Progenitor cell of endocrine pancreas (in vitro differentiated cells): ENCODE results near the gene SPACA4. TPM values are rescaled to one million over a fixed set of nuclear protein-coding genes. Genes with fewer than 3 reads are reported as not detected.

Experiments used
- DNase-seq: peaks from one replicate; pipeline ENCODE4 v3.0.0; 2021; ENCODE audit warnings: low spot score; ENCODE audit not compliant: unreplicated experiment
- H3K27ac Mint-ChIP-seq: 2 replicates; pipeline ENCODE4 v1.8.0; 2021; ENCODE audit warnings: mild to moderate bottlenecking, moderate library complexity, mixed read lengths
- H3K27me3 Mint-ChIP-seq: 2 replicates; pipeline ENCODE4 v1.8.0; 2021; ENCODE audit warnings: mixed read lengths
- H3K36me3 Mint-ChIP-seq: 2 replicates; pipeline ENCODE4 v1.8.0; 2022; ENCODE audit warnings: mixed read lengths; ENCODE audit not compliant: insufficient read depth
- H3K4me1 Mint-ChIP-seq: 2 replicates; pipeline ENCODE4 v1.8.0; 2021; ENCODE audit warnings: low read depth, mixed read lengths
- H3K4me3 Mint-ChIP-seq: 2 replicates; pipeline ENCODE4 v1.8.0; 2021; ENCODE audit warnings: low read depth, mild to moderate bottlenecking, moderate library complexity, mixed read lengths
- H3K9me3 Mint-ChIP-seq: 2 replicates; pipeline ENCODE4 v1.8.0; 2021; ENCODE audit warnings: low read depth, mixed read lengths
- long read RNA-seq: library from polyadenylated mRNA; unstranded; transcript quantifications from one replicate; pipeline ENCODE4 v2.0.0, GENCODE V29; 2020
- total RNA-seq: library from RNA; stranded (reverse); gene quantifications from 2 replicates; pipeline ENCODE4 v1.2.1, GENCODE V29; 2021
- TF ChIP-seq, protein P1 (sequence below): fragments of 200-600 bp; sonication (generic); IDR thresholded peaks from one replicate; pipeline ENCODE4 v1.5.0; 2021; ENCODE audit warnings: antibody characterized with exemption, mild to moderate bottlenecking; ENCODE audit not compliant: unreplicated experiment

SPACA4 gene, protein sequence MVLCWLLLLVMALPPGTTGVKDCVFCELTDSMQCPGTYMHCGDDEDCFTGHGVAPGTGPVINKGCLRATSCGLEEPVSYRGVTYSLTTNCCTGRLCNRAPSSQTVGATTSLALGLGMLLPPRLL
- not detected in 2 replicates for total RNA-seq
- long read RNA-seq, result 0 reads

DNA sequence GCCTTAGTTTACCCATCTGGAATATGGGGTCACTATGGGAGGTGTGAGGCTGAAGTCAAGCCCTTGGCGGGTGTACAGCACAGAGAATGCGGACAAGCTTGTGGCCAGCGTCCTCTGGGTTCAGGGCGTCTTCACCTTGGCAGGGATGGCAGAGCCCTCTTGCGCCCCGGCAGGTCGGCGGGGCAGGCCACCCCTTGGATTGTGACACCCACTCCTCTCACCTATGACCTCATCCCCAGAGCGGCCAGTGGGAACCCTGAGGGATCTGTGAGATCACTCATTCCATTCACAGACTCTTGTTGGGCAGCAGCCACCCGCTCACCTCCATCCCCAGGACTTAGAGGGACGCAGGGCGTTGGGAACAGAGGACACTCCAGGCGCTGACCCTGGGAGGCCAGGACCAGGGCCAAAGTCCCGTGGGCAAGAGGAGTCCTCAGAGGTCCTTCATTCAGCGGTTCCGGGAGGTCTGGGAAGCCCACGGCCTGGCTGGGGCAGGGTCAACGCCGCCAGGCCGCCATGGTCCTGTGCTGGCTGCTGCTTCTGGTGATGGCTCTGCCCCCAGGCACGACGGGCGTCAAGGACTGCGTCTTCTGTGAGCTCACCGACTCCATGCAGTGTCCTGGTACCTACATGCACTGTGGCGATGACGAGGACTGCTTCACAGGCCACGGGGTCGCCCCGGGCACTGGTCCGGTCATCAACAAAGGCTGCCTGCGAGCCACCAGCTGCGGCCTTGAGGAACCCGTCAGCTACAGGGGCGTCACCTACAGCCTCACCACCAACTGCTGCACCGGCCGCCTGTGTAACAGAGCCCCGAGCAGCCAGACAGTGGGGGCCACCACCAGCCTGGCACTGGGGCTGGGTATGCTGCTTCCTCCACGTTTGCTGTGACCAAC lies at the start of gene SPACA4:
SPACA4 (plus strand) TSS at position 280 of the 896 bp plus-strand sequence; CDS start at position 517, 237 bp downstream.
- Mint-ChIP-seq H3K4me1 (peaks cover 2% of the 10 kb centered on the region), H3K9me3 (no peaks in the 10 kb centered on the region), H3K4me3 (no peak within 1 kb of the TSS), H3K27ac (no peak within 1 kb of the TSS), H3K27me3 (no peaks in the 10 kb centered on the region), H3K36me3 (no peaks in the 10 kb centered on the region)
- TF ChIP-seq, protein P1, sequence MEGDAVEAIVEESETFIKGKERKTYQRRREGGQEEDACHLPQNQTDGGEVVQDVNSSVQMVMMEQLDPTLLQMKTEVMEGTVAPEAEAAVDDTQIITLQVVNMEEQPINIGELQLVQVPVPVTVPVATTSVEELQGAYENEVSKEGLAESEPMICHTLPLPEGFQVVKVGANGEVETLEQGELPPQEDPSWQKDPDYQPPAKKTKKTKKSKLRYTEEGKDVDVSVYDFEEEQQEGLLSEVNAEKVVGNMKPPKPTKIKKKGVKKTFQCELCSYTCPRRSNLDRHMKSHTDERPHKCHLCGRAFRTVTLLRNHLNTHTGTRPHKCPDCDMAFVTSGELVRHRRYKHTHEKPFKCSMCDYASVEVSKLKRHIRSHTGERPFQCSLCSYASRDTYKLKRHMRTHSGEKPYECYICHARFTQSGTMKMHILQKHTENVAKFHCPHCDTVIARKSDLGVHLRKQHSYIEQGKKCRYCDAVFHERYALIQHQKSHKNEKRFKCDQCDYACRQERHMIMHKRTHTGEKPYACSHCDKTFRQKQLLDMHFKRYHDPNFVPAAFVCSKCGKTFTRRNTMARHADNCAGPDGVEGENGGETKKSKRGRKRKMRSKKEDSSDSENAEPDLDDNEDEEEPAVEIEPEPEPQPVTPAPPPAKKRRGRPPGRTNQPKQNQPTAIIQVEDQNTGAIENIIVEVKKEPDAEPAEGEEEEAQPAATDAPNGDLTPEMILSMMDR, result no peak
- DNase-seq, result no peak

DNA sequence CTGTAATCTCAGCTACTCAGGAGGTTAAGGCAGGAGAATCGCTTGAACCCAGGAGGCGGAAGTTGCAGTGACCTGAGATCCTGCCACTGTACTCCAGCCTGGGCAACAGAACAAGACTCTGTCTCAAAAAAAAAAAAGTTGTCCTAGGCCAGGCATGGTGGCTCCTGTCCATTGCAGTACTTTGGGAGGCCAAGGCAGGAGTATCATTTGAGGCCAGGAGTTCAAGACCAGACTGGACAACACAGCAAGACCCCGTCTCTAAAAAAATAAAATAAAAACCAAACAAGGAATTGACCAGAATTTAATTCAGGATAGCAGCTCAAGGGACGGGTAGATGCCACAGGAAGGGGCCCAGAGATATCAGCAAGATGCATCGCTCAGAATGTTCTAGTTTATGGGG lies 49.7 kb upstream of the SPACA4 start:
- TF ChIP-seq, protein P1, result no peak
- no peak overlapping the region for H3K27ac Mint-ChIP-seq
- no peak for DNase-seq

DNA sequence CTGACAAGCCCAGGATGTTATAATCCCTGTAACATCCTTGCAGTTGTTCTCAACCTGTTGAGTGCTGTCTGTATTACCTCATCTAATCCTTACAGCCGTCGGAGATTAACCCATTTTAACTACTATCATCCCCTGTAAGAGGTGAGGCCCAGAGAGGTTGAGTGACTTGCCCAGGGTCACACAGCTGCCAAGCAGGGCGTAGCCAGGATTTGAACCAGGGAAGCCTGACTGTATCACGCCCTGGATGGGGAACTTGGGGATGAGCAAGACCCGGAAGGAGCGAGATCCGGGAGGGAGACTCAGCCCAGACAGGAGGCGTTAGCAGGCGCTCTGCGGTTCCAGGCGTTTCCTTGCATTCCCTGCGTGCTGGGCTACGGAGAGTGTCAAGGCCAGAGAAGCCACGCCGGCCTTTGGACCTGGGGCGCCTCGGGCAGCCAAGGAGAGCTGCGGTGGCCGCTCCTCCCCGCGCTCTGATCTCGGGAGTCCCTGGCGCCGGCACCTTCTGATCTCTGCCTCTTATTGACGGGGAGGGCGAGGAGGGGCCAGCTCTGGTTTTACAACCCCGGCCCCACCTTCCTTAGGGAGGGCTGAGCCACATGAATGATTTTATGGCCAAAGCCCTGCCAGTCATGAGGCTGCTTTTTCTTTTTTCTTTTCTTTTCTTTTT lies 48.4 kb upstream of the SPACA4 start:
- Mint-ChIP-seq H3K4me3 (no peak overlapping the region), H3K9me3 (no peaks in the 10 kb centered on the region), H3K27ac (no peak overlapping the region), H3K36me3 (no peaks in the 10 kb centered on the region), H3K27me3 (no peaks in the 10 kb centered on the region), H3K4me1 (peaks cover 10% of the 10 kb centered on the region)
- TF ChIP-seq, protein P1, result no peak
- no peak for DNase-seq

More for the DNA sequence above, 49.7 kb upstream of the SPACA4 start:
- H3K36me3 Mint-ChIP-seq, result no peaks in the 10 kb centered on the region
- no peak overlapping the region for H3K4me3 Mint-ChIP-seq
- H3K27me3 Mint-ChIP-seq, result no peaks in the 10 kb centered on the region
- peaks cover 10% of the 10 kb centered on the region for H3K4me1 Mint-ChIP-seq
- no peaks in the 10 kb centered on the region for H3K9me3 Mint-ChIP-seq

DNA sequence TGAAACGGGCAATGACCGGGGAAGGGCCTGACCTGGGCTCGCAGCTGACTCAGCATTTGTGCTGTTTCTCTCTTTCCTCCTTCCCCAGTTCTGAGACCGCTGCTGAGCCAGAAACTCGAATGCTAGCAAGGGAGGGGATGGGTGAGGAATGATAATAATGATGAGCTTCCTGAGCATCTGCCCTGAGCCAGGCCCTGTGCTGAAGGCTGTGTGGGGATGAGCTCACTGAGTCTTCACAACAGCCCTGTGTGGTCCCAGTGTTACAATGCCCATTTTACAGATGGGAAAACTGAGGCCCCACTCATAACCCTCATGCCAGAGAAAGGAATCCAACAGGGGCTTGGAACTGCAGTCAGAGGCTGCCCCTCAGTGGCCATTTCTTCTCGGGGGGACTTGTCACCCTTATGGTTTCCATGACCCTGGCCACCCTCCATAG lies 46.4 kb upstream of the SPACA4 start:
- DNase-seq, result no peak
- H3K36me3 Mint-ChIP-seq, result no peaks in the 10 kb centered on the region
- H3K9me3 Mint-ChIP-seq, result no peaks in the 10 kb centered on the region
- H3K27ac Mint-ChIP-seq, result no peak overlapping the region
- H3K27me3 Mint-ChIP-seq, result no peaks in the 10 kb centered on the region
- H3K4me1 Mint-ChIP-seq, result peaks cover 4% of the 10 kb centered on the region
- H3K4me3 Mint-ChIP-seq, result no peak overlapping the region
- TF ChIP-seq, protein P1, result no peak

DNA sequence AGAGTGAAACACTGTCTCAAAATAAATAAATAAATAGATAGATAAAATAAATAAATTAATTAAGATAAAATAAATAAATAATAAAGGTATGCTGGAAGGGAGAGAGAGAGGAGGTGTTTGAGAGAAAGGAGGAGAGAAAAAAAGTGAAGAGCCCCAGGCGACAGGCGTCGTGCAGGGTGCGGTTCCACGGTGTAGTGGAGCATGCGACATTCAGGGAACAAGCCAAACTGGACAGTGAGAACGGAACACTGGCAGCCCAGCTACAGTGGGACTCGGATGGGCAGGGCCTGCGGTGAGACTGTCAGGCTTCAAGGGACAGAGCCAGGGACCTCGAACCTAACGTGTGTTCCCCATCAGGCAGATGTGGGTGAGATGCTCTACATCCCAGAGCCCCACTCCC lies 45.1 kb upstream of the SPACA4 start:
- TF ChIP-seq, protein P1, result no peak
- H3K36me3 Mint-ChIP-seq, result no peaks in the 10 kb centered on the region
- H3K4me3 Mint-ChIP-seq, result no peak overlapping the region
- H3K27me3 Mint-ChIP-seq, result no peaks in the 10 kb centered on the region
- no peak for DNase-seq
- no peak overlapping the region for H3K27ac Mint-ChIP-seq
- H3K9me3 Mint-ChIP-seq, result no peaks in the 10 kb centered on the region
- H3K4me1 Mint-ChIP-seq, result peaks cover 4% of the 10 kb centered on the region
